Mesenteric fat pad (tissue), 1 donor: Measurements from ENCODE around the gene ZNF182. TPM values are rescaled to one million over a fixed set of nuclear protein-coding genes. Genes with fewer than 3 reads are reported as not detected.
"Not testable (repeated sequence)": the region's sequence is repeated elsewhere in the genome, so short reads cannot be mapped to it uniquely, and the experiment has no call there.

Source experiments
- DNase-seq: peaks from one replicate; pipeline ENCODE4 v3.0.0-alpha.2; 2020; ENCODE audit warnings: low spot score
- total RNA-seq: library from RNA; stranded (reverse); fragmentation: NEBNext Ultra II Directional; extraction: Animal tissue kit (Norgen Biotek cat#: 25700); gene quantifications from one replicate; pipeline ENCODE4 v1.2.1, GENCODE V29; 2021
- donor health status: DM: yes; HTN: yes; CAD: no.

Gene ZNF182
- total RNA-seq, 1 donor from 2014 or later = 3.6 TPM

DNA sequence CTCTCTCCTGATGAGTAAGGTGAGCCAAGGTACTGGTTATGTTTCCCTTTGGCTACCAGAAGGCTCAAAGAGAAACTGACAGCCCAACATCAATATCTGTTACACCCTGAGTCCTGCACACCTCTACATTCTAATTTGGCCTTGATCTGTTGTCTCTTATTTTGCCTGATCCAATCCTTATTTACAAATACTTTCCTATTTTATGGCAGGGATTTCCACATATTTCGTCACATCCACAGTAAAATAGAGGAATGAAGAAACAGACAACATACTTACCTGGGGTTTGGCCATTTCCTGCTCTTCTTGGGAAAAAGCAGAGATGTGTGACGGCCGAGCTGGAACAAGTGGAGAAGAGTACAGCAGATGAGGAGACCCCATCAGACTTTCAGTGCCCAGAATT is 1.5 kb downstream of the ZNF182 start:
- no peak for DNase-seq

DNA sequence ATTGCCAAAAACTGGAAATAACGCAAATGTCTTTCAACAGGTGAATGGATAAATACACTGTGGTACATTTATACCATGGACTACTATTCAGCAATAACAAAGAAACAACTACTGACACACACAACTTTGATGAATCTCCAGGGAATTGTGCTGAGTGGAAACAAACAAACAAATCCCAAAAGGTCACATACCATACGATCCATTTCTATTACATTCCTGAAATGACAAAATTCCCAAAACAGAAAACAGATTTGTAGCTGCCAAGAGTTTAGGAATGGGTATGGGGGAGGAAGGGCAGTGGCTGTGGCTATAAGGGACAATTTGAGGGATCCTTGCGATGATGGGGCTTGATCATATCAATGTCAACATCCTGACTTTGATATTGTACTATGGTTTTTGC is 2.5 kb downstream of the ZNF182 start:
- DNase-seq = no peak

DNA sequence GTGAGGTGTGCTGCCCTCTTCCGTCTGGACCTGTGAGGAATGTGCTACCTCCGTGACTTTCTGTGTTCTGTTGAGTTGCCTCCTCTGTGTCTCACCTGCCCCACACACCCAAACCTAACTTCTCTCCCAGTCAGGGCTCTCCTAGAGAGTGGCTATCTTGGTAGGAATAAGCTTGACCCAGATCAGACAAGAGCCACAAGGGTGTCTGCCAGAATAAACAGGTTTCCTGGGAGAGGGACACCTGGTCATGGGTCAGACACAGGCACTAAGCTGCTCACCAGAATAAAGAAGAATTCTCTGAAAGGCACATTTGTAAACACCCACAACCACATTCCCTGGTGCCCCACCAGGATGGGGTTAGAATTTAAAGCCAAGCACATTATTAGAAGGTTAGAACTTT is 11.1 kb downstream of the ZNF182 start:
- DNase-seq = no peak

DNA sequence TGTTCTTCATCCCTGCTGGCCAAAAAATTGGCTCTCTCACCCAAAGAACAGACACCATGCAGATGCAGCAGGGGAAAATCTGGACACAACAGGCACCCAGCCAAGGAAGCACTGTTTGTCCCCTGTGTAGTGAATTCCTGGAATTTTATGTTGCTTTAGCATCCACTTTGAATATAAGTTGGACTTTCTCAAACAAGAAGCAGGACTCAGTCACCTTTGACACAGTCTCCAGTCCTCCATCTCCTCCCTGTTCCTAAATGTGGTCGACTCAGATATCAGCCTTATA is 11.8 kb downstream of the ZNF182 start:
- DNase-seq = no peak

DNA sequence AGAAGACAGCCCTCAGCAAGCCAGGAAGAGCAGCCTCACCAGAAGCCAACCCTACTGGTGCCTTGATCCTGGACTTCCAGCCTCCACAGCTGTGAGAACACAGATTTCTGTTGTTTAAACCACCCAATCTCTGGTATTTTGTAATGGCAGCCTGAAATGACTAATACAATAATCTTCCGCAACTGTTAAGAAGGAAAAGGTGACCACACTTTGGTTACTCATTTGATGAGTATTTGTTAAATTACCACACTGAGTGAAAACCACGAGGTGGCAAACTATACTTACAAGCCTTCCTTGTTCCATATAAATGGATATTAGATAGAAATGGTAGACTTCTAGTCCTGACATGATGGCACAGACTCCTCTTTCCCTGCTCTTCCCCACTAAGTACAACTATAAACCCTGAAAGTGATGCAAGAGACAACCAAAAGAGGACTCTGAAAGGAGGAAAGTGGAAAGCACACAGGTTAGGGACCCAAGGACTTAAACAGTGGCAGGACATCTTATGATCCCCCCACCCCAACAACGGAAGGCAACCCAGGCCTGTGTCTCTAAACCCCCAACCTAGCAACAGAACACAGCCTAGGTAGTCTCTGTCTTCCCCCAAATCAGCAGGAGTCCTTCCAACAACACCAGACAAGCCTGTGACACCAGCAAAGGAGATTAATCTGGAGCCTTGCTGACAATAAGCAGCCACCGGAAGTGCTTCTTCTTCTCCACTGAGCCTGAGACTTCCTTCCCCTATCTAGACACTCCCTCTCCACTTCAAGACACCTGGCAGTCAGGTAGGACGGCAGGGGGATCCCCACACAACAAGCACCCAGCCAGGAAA is 12.3 kb downstream of the ZNF182 start:
- no peak for DNase-seq

DNA sequence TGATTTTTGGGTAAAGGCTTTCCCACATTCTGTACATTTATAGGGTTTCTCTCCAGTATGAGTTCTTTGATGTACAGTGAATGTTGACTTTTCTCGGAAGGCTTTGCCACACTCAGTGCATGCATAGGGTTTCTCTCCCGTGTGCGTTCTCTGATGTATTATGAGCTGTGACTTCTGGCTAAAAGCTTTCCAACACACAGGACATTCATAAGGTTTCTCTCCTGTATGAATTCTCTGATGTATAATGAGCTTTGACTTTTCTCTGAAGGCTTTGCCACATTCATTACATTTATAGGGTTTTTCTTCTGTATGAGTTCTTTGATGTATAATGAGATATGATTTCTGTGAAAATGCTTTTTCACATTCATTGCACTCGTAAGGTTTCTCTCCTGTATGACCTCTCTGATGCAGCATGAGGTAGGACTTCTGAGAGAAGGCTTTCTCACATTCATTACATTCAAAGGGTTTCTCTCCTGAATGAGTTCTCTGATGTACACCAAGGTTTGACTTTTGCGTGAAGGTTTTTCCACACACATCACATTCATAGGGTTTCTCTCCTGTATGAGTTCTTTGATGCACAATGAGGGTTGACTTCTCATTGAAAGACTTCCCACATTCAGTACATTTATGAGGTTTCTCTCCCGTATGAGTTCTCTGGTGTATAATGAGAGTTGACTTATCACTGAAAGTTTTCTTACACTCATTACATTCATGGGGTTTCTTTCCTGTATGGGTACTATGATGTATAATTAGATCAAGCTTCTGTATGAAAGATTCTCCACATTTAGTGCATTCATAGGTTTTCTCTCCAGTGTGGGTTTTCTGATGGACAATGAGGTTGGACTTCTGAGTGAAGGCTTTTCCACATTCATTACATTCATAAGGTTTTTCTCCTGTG is 27.3 kb downstream of the ZNF182 start:
- no peak for DNase-seq

DNA sequence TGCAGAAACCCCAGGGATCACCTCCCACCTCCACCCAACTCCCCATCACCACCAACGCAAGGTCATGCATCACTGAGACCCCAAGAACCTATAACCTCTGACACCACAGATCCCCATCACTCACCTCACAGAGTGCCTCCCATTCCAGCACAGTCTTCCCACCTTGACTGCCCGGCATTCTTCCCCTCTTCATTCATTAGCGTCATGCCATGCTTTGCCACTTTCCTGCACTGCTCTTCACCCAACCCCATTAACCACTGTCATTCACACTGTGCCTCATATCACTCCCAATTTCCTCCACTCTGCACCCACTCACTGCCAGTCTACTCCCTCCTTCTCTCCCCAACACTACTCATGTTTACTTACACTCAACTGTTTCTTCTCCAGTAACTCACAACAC is 30.6 kb downstream of the ZNF182 start:
- DNase-seq = no peak

DNA sequence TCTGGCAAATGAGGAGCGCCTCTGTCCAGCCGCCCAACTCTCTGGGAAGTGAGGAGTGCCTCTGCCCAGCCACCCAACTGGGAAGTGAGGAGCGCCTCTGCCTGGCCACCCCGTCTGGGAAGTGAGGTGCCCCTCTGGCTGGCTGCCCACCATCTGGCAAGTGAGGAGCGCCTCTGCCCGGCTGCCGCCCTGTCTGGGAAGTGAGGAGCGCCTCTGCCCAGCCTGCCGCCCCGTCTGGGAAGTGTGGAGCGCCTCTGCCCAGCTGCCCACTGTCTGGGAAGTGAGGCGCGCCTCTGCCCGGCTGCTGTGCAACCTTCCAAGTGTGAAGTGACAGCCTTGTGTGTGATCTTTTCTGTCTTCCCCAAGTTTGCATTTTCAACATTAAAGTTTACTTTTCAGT is 38.3 kb downstream of the ZNF182 start:
- not testable (repeated sequence) for DNase-seq

DNA sequence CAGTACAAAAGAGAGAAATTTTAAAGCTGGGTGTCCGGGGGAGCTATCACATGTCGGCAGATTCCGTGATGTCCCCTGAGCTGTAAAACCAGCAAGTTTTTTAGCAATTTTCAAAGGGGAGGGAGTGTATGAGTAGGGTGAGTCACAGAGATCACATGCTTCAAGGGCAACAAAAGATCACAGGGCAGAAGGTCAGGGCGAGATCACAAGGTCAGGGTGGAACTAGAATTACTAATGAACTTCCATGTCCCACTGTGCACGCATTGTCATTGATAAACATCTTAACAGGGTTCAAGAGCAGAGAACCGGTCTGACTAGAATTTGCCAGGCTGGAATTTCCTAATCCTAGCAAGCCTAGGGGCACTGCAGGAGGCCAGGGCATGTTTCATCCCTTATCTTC is 42.0 kb downstream of the ZNF182 start:
- not testable (repeated sequence) for DNase-seq

DNA sequence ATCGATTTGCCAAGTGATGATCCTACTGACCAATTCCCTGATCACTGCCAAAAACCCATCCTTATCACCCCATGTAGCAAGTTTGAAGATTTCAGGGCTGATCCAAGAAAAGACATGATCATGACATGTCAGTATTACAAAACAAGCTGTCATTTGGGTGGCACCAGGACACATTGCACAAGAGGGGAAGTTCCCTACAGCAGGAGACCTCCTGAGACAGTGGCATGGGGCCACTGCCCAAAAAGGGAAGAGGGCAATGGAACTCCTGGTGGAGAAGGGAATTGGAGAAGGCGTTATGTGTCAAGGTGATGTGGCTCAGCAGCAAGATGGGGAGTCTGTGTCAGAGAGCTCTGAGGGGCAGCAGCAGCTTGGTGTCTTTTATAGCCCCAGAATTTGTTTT is 43.4 kb downstream of the ZNF182 start:
- DNase-seq = no peak

DNA sequence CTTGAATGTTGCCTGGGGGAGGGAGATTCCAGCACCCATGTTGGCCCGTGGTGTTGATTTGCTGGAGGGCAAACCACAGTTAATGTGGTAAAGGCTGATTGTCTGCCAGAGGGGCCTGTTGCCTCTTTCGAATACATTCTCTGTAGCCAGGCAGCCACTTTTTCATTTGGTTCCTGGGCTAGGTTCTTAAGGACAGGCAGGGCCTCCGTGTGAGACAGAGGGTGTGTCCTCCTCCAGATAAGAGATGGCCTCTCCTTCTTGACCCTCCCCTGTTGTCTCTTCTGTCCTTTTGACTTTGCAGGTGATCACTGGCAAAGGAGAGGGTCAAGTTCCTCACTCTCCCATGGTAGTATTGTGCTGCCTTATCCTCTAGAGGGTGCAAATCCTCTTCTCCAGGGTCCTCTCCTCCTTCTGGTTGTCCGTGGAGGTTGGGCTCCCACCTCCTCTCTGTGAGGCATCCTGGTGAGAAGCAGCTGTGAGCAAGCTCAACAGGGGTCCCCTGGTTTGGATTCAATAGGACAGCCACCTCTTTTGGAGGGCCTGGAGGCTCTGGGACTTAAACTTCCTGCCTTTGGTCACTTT is 44.9 kb downstream of the ZNF182 start:
- DNase-seq = no peak

DNA sequence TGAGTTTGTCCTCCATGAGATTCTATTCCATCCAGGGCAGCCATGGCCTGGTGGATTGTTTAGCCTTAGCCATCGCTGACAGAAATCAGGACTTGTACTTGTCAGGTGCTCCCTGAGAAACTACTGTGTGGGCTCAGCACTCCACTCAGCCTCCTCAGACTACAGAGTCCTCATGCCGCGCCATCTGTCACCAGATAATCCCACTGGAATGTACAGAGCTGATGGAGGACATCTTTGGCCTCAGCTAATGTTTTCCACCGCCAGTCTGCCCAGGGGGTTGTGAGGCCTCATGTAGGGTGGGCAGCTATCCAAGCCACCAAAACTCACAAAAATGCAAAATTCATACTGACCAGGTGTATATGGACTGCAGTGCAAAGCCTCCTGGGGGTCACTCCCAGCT is 45.6 kb downstream of the ZNF182 start:
- not testable (repeated sequence) for DNase-seq

DNA sequence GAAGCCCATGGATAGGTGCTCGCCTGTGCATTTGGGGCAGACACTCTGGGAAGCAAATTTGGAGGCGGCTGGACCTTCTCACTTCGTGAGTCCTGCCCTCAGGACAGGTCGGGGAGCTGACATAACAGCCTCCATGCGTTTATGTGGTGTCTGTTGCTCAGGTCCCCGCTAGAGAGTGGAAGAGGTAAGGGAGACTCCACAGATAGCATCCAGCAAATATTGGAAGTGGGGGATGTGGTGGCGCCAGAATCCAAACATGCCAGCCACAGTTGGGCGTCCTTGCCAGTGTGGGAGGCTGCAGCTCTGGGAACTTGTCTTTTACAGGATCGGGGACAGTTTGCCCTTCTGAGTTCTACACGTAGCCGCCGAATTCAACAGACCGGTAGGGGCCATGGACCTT is 47.8 kb downstream of the ZNF182 start:
- no peak for DNase-seq

DNA sequence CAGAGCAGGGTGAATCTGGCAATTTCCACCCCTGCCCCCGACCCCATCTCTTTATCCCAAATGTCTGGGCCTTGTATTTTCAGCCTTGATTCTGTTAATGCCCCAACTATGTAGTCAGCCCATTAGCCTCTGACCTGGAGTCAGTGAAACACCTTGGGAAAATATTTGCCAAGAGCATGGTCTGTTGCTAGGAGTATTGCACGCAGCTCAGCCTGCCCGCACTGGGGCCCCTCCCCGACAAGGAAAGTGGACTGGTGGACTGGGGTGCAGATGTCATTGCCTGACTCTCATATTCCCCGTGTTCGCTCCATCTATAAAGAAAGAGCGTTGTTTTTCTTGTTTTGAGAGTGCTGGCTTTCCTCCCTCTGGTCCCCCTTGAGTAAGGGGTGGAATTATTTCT is 48.5 kb downstream of the ZNF182 start:
- not testable (repeated sequence) for DNase-seq

DNA sequence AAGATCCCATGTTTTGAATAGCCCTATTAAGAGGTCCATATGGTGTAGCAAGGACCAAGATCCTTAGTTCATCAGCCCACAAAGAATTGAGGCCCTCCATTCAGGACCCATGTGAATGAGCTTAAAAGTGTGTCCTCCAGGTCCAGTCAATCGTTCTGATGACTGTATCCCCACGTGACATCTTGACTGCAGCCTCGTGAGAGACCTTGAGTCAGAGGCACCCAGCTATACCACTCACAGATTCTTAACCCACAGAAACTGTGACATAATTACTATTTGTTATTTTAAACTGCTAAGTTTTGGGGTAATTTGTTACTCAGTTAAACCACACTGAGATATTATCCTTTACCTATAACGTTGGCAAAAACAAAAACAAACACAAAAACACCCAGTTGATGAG is 62.4 kb downstream of the ZNF182 start:
- DNase-seq = no peak

DNA sequence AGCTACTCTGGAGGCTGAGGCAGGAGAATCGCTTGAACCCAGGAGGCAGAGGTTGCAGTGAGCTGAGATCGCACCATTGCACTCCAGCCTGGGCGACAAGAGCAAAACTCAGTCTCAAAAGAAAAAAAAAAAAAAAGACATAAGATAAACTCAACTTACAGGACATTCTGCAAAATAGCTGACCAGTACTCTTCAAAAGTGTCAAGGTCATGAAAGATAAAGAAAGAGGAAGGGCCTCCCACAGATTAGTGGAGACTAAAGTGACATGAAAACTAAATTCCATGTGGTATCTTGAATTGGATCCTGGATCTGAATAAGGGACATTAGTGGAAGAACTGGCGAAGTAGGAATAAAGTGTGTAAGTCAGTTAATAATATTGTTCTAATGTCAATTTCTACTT is 63.3 kb downstream of the ZNF182 start:
- DNase-seq = no peak

DNA sequence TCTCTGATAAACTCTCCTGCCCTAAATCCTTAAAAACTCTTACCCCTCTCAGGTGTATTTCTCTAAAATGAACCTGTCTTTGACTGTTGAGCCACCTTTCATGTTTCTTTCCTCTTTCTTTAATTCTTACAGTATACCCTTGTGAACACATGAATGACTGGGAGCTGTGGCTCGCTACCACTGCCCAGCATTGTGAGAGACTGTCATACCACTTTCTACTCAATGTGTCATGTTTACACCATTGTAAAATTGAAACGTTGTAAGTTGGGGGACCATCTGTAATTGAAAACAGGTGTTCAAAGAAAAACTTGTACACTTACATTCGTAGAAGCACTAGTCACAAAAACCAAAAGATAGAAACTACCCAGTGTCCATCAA is 66.9 kb downstream of the ZNF182 start:
- DNase-seq = no peak

DNA sequence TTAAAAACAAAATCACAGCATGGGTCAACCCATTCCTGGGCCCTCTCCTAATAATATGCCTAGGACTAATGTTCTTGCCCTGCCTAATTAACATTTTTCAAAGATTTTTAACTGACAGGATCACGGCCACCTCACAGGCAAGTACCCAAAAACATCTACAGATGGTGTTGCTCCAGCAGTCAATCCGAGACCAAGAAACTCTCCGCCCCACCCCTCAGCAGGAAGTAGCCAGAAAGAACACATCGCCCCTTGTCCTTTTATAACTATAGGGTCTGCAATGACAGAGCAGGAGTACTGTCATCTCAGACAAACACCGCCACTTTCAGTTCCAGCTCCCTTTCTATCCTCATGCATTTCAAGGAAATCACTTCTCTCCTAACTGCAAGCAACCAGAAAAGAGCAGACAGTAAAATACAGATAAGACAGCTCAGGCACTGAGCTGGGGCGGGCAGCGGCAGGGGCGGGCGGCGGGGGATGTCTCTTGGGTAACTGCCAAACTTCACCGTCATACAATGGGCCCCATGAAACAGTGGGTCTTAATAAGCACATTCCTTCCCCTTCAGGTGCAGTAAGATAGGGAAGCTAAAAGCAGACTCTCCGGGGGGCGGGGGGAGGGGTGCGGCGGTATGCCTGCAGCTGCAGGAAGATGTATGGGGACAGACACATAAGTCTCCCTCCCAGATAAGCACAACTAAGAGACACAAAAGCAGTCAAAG is 67.4 kb downstream of the ZNF182 start:
- DNase-seq = no peak

DNA sequence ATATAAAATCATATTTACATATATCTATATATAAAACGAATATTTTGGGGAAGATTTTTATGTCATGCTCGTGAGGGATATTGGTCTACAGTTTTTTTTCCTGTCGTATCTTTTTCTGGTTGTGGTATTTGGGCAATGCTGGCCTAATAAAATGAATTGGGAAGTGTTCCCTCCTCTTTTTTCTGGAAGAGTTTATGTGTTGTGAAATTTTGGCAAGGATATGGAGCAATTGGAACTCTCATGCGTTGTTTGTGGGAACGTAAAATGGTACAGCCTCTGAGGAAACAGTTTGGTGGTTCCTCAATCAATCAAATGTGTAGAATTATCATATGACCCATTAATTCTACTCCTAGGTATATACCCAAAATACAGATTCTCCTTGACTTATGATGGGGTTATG is 69.8 kb downstream of the ZNF182 start:
- DNase-seq = no peak

DNA sequence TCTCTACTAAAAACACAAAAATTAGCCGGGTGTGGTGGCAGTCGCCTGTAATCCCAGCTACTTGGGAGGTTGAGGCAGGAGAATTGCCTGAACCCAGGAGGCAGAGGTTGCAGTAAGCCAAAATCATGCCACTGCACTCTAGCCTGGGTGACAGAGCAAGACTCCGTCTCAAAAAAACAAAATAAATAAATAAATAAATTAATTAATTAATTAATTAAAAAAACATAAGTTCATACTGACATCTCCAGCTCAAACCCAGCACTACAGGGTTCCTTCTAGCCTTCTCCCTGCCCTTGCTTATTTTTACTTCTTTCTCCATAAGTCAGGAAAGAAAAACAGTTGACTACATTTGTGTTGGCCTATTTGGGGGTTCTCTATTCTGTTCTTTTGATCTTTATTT is 71.8 kb downstream of the ZNF182 start:
- not testable (repeated sequence) for DNase-seq

DNA sequence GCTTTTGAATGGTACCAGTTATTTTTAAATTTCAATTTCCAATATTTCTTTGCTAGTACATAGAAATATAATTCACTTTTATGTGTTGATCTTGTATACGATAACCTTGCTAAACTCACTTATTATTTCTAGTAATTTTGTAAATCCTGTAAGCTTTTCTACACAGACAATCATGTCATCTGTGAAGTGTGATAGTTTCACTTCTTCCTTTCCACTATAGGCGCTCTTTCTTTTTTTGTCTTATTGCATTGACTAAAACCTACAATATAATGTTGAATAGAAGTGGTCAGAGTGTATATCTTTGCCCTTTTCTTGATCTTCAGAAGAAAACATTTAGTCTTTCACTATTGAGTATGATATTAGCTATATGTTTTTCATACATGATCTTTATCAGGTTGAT is 76.6 kb downstream of the ZNF182 start:
- no peak for DNase-seq
